ENCODE results near the gene SKAP2. TPM values are rescaled to one million over a fixed set of nuclear protein-coding genes. Genes with fewer than 3 reads are reported as not detected.

The SKAP2 gene
- total RNA-seq, 1 donor from 2014 or later = 4.8 TPM

- H3K27me3 Mint-ChIP-seq (ENCODE audit: low read depth) = peaks cover 11% of the 10 kb centered on the region
- H3K4me3 Mint-ChIP-seq (ENCODE audit: unreplicated experiment) = no peak overlapping the region
- H3K4me1 Mint-ChIP-seq (ENCODE audit: low read depth) = no peaks in the 10 kb centered on the region
- no peak for DNase-seq (ENCODE audit: low spot score)
- peaks cover 12% of the 10 kb centered on the region for H3K9me3 Mint-ChIP-seq (ENCODE audit: low read depth)
- no peak overlapping the region for H3K27ac Mint-ChIP-seq (ENCODE audit: unreplicated experiment)
- H3K36me3 Mint-ChIP-seq (ENCODE audit: low read depth) = no peaks in the 10 kb centered on the region
- no peak for TF ChIP-seq CTCF (IDR thresholded peaks at IDR 0.05)
These were observed 244.0 kb downstream of the SKAP2 start for GRCh38 chr7:26620352-26620751.

GRCh38 chr7:26619348-26619984 is 244.9 kb downstream of the SKAP2 start:
- no peaks in the 10 kb centered on the region for H3K36me3 Mint-ChIP-seq (ENCODE audit: low read depth)
- DNase-seq (ENCODE audit: low spot score) = no peak

GRCh38 chr7:26618898-26619297 is 245.5 kb downstream of the SKAP2 start:
- no peak for TF ChIP-seq CTCF (IDR thresholded peaks at IDR 0.05)
- Mint-ChIP-seq H3K27me3 (ENCODE audit: low read depth) (peaks cover 11% of the 10 kb centered on the region), H3K27ac (ENCODE audit: unreplicated experiment) (no peak overlapping the region), H3K4me1 (ENCODE audit: low read depth) (no peaks in the 10 kb centered on the region), H3K36me3 (ENCODE audit: low read depth) (no peaks in the 10 kb centered on the region), H3K9me3 (ENCODE audit: low read depth) (peaks cover 12% of the 10 kb centered on the region), H3K4me3 (ENCODE audit: unreplicated experiment) (no peak overlapping the region)
- no peak for DNase-seq (ENCODE audit: low spot score)

More at GRCh38 chr7:26619348-26619984, 244.9 kb downstream of the SKAP2 start:
- no peak for TF ChIP-seq CTCF (IDR thresholded peaks at IDR 0.05)
- H3K27me3 Mint-ChIP-seq (ENCODE audit: low read depth) = peaks cover 11% of the 10 kb centered on the region
- no peak overlapping the region for H3K4me3 Mint-ChIP-seq (ENCODE audit: unreplicated experiment)
- no peaks in the 10 kb centered on the region for H3K4me1 Mint-ChIP-seq (ENCODE audit: low read depth)
- no peak overlapping the region for H3K27ac Mint-ChIP-seq (ENCODE audit: unreplicated experiment)
- H3K9me3 Mint-ChIP-seq (ENCODE audit: low read depth) = peaks cover 12% of the 10 kb centered on the region

- DNase-seq (ENCODE audit: low spot score) = no peak
- peaks cover 12% of the 10 kb centered on the region for H3K9me3 Mint-ChIP-seq (ENCODE audit: low read depth)
- H3K36me3 Mint-ChIP-seq (ENCODE audit: low read depth) = no peaks in the 10 kb centered on the region
- no peak overlapping the region for H3K27ac Mint-ChIP-seq (ENCODE audit: unreplicated experiment)
- no peaks in the 10 kb centered on the region for H3K4me1 Mint-ChIP-seq (ENCODE audit: low read depth)
- peaks cover 9% of the 10 kb centered on the region for H3K27me3 Mint-ChIP-seq (ENCODE audit: low read depth)
- no peak overlapping the region for H3K4me3 Mint-ChIP-seq (ENCODE audit: unreplicated experiment)
- no peak for TF ChIP-seq CTCF (IDR thresholded peaks at IDR 0.05)
These were observed 245.9 kb downstream of the SKAP2 start for GRCh38 chr7:26618449-26618848.

Other genes with a start within 250 kb of the SKAP2 start
- 2.7 to 2.9 TPM in 2 of 3 replicates, not detected in the other for gene HOXA1, start 231.4 kb upstream of the SKAP2 start, total RNA-seq
- 8.3 to 10.2 TPM in 2 of 3 replicates, not detected in the other for gene HOXA2, start 238.1 kb upstream of the SKAP2 start, total RNA-seq

All from chondrocyte (in vitro differentiated cells).